Stimulated activated CD4-positive, alpha-beta T cell treated with anti-CD3 and anti-CD28 coated beads, TNF-alpha, amount 100 ng/mL, for 4 hours (primary cell): ENCODE results near the gene ABCC3.

Source experiments
- DNase-seq, 3 experiments: peaks; one replicate each; pipeline ENCODE4 v3.0.0-alpha.2; 2020; ENCODE audit warnings: low read depth in 3 of 3

Gene ABCC3

DNA sequence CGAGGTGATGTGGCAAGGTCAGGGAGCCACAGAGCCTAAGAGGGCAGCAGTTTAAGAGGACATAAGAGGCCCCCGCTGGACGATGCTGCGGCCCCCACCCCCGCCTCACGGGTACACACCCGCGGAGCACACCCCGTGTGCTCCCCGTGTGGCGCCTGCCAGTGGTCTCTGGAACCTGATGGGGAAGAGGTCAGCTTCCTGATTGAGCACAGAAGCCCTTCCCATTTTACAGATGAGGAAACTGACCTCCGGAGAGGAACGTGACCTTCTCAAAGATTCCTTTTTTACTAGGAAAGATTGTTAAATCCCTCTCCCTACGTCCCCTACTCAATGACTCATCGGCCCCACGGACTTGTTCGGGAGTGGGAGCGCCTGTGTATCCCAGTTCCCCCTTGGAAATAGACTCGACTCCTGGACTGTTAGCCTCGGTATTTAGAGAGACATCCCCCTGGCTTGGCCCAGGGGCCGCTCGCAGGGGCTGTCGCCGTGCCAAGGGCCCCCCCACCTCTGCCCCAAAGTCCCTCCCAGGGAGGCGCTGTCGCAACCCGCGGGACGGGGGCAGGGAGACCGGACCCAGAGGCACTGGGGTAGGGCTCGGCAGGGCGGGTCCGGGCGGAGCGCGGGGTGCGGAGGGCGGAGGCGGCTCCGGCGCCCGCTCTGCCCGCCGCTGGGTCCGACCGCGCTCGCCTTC, at the start of gene ABCC3:
TSS of gene ABCC3 (plus strand) at position 658 of the 691 bp plus-strand sequence. CDS start 56 bp downstream, outside the sequence.
- no peak for DNase-seq

GRCh38 chr17:50585346-50585745, 49.3 kb upstream of the ABCC3 start:
- DNase-seq, result no peak

DNA sequence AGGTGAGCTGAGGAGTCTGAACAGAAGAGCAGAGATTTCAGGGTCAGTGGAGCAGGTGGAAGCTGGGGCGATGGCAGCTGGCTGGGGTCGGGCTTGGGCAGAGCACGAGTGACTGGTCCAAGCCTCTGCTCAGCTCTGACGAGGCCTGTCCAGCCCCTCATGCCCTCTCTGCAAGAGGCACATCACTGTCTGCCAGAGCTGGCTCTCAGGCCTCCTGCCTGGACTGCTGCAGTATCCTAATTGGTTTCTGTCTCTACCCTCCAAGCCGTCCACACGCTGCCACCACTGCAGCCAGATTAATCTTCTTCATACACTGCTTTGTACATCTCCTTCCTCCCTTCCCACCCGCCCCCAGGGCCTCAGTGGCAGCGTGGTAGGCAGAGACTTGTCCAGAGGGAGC, 48.8 kb upstream of the ABCC3 start:
- no peak for DNase-seq

- no peak for DNase-seq
These were observed 48.0 kb upstream of the ABCC3 start for GRCh38 chr17:50586421-50587247.

DNA sequence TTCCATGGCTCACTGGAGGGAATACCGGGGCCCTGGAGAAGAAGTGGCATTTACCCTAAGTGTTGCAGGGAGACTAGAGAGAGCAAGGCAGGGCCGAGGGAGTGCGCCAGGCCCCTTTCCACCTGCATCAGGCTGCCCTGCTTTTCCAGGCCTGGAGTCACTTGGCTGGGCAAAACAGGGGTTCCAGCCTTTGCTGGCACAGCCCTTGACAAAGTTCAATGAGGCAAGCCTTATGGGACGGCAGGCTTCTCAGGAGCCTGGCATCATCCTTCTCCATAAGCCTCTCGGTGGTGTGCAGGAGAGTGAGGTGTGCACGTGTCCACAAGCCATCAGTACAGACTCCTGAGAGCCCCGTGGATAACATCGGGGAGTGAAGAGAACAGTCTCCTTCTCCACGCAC, 47.1 kb upstream of the ABCC3 start:
- DNase-seq, result no peak

GRCh38 chr17:50588391-50589049, 46.2 kb upstream of the ABCC3 start:
- DNase-seq, result no peak

DNA sequence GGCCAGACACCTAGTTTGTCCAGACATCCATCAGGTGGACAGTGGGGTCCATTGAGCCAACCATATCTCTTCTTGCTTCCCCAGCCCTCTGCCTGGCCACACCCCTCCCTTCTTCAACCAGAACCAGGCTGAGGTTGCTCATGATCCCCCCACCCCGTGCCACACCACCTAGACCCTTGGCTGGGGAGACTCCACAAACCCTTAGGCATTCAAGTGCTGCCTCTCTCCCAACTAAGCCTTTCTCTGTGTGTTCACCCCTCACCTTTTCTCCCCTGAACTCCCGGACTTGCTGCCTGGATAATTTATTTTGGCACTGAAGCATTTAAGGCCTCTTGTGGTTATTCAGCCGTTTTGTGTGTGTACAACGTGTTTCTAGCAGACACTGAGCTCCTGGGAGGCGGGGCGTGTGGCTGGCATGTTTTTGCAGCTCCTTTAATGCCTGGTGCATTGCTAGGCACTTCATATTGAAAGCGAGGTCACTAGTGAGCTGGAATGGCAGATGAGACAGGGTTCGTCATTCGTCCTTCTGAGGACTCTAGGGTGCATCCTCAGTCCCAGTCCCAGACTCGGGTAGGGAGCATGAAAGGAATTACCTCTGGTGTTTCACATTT, 45.5 kb upstream of the ABCC3 start:
- no peak for DNase-seq

DNA sequence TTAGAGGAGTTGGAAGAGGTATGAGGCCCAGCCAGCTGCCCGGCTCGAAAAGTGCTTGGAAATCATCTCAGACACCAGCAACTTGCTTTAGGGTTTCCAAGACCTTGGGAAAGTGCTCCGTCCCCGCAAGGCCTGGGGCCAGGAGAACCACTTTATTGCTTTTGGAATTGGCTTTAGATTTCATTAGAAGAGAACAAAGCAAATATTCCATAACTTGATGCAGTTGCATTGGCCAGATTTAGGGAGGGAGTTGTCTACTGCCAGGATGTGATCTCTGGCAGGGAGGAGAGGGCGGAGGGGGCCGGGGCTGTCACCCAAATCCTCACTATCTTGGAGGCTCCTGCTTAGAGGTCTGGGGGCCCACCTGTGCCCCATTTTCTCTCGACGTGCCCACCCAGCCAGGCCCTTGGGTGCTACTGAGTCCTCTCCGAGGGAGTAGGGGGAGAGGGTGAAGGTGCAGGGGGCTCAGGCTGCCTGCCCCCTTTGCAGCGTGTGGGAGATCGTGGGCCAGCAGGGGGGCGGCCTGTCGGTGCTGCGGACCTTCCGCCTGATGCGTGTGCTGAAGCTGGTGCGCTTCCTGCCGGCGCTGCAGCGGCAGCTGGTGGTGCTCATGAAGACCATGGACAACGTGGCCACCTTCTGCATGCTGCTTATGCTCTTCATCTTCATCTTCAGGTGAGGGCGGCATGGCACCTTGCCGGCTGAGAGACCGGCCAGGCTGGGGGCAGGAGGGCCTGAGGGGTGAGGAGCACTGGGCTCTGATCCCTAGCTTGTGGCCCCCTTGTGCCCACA, 43.5 kb upstream of the ABCC3 start:
- DNase-seq, result no peak

- no peak for DNase-seq
These were observed 41.4 kb upstream of the ABCC3 start for GRCh38 chr17:50593321-50593720.

GRCh38 chr17:50594128-50594823, 40.4 kb upstream of the ABCC3 start:
- no peak for DNase-seq

GRCh38 chr17:50594892-50595291, 39.8 kb upstream of the ABCC3 start:
- no peak for DNase-seq

- no peak for DNase-seq
These were observed 38.3 kb upstream of the ABCC3 start for GRCh38 chr17:50596191-50597037.

DNA sequence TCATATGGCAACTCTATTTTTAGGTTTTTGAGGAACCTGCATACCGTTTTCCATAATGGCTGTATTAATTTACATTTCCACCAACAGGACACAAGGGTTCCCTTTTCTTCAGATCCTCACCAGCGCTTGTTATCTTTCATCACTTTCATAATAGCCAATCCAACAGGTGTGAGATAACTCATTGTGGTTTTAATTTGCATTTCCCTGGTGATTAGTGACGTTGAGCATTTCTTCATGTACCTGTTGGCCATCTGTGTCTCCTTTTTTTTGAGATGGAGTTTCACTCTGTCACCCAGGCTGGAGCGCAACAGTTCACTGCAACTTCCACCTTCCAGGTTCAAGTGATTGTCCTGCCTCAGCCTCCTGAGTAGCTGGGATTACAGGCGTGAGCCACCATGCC, 36.2 kb upstream of the ABCC3 start:
- DNase-seq, result no peak

DNA sequence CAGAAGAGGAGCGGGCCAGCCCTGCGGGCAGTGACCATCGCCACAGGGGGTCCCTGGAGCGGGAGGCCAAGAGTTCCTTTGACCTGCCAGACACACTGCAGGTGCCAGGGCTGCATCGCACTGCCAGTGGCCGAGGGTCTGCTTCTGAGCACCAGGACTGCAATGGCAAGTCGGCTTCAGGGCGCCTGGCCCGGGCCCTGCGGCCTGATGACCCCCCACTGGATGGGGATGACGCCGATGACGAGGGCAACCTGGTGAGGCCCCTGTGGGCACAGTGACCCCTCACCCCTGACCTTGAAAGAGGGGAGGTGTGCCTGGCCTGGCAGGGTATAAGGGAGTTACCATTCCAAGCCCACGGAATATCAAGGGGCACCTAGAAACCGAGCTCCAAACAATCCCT, 35.1 kb upstream of the ABCC3 start:
- no peak for DNase-seq

DNA sequence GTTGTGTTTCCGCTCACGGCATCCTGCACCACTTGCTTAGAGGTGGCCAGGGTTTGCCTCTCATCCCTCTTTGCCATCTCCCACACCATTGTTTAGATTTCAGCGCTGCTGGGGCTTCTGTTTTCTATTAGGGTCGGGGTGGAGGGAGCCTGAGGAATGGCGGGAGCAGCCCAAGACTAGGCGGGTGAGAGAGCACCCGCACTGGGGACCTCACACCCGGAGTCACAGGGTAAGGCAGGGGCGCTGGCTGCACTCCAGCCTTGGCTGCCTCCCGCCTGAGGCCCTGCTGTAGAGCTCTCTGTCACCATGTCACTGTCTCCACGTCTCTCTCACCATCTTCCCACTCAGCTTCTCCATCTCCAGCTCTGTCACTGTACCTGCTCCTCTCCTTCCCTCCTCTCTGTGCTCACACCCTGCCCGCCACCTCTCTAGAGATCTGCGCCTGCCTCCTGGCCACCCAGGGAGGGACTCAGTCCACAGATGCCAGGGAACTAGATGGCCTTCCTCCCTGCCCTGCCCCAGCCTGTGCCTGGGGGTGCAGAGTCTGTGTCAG, 32.8 kb upstream of the ABCC3 start:
- DNase-seq, result no peak

DNA sequence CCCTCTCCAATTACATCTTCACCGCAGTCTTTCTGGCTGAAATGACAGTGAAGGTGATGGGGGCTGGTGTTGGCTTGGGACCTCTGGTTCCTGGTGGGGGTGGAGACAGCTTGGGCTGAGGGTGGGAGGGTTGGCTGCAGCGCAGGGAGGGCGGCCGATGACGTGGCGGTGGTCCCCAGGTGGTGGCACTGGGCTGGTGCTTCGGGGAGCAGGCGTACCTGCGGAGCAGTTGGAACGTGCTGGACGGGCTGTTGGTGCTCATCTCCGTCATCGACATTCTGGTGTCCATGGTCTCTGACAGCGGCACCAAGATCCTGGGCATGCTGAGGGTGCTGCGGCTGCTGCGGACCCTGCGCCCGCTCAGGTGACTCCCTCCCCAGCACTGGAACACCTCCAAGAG, 31.8 kb upstream of the ABCC3 start:
- no peak for DNase-seq

DNA sequence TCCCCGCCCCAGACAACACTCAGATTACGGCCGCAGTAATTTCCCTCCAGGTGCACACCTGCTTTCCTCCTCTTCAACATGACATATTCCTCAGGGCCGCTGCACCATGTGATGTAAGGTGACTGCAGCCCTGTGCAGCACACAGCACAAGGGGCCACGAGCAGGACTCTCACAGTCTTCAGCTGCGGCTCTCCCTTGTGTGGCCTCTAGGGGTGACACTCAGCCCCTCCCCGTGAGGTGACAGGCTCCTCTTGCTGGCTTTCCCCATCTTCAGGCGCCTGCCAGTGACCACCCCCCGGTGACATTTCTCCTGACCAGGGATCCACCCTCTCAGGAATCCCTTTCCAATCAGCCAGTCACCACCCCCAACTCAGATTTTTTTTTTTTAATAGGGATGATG, 31.3 kb upstream of the ABCC3 start:
- DNase-seq, result no peak

DNA sequence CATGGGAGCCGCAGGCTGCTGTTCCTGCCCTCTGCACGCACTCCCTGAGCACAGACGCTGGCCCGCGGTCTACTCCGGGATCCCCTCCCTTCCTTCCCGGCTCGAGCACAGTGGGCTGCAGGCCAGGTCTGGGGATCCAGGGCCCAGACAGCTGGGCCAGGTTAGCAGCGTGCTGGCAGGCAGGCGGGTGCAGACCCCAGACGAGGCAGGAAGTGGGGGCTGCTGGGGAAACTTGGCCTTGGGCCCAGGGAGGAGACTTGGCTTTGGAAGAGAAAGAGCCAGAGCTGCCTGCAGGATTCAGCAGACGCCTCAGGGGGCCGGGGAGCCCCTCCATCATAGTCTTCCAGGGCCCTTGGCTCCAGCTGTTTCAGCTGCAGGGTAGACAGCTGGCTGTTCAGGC, 30.2 kb upstream of the ABCC3 start:
- DNase-seq, result no peak

- DNase-seq, result no peak
These were observed 29.3 kb upstream of the ABCC3 start for GRCh38 chr17:50605429-50605828.
